PC-3 (cell line): ENCODE results near the gene SELENOW. TPM values are rescaled to one million over a fixed set of nuclear protein-coding genes. Genes with fewer than 3 reads are reported as not detected.
A peak's percentile ranks its signal among the peaks of the same experiment; 100 is the strongest.

Experiments
- ATAC-seq: fragments of 200-7000 bp; cut with Tn5 transposase; 2 replicates; pipeline ENCODE4 v1.9.1; 2020; ENCODE audit warnings: mild to moderate bottlenecking, moderate library complexity
- BruUV-seq: library from RNA; stranded (reverse); fragments of 400-500 nt; replicated peaks from 2 replicates; lab custom pipeline; 2021; lab: Mats Ljungman, UMichigan
- CTCF ChIA-PET: fragments of 300-600 bp; sonication (Branson Sonifier 250); formaldehyde crosslinking; loops from one replicate; lab custom pipeline; 2022; ENCODE audit warnings: antibody characterized with exemption; lab: Charles Lee
- POLR2A ChIA-PET: fragments of 300-600 bp; sonication (Branson Sonifier 250); formaldehyde crosslinking; loops from one replicate; lab custom pipeline; 2022; ENCODE audit warnings: antibody characterized with exemption; ENCODE audit not compliant: unreplicated experiment; lab: Charles Lee
- DNase-seq: peaks from one replicate; pipeline ENCODE4 v3.0.0-alpha.2; 2015
- H2AFZ ChIP-seq: fragments of 300-600 bp; sonication (generic); 2 replicates; pipeline ENCODE4 v1.6.0; 2016; ENCODE audit warnings: antibody characterized with exemption, low read length
- H3F3A ChIP-seq: fragments of 300-600 bp; sonication (generic); one replicate; pipeline ENCODE4 v1.6.0; 2017; ENCODE audit warnings: antibody characterized with exemption, low read length, control low read depth, mild to moderate bottlenecking; ENCODE audit not compliant: unreplicated experiment
- H3K27ac ChIP-seq: fragments of 300-600 bp; sonication (generic); 2 replicates; pipeline ENCODE4 v1.5.1; 2016; ENCODE audit warnings: mild to moderate bottlenecking, low read length
- H3K27me3 ChIP-seq: fragments of 300-600 bp; sonication (generic); 2 replicates; pipeline ENCODE4 v1.6.1; 2016; ENCODE audit warnings: low read length, mixed read lengths
- H3K36me3 ChIP-seq: fragments of 300-600 bp; sonication (generic); 2 replicates; pipeline ENCODE4 v1.6.1; 2016; ENCODE audit warnings: low read depth, mixed run types, low read length, mixed read lengths
- H3K4me1 ChIP-seq: fragments of 300-600 bp; sonication (generic); 2 replicates; pipeline ENCODE4 v1.5.1; 2016; ENCODE audit warnings: low read length; ENCODE audit not compliant: insufficient read depth
- H3K4me2 ChIP-seq: fragments of 300-600 bp; sonication (generic); 2 replicates; pipeline ENCODE4 v1.6.0; 2016; ENCODE audit warnings: low read length
- H3K4me3 ChIP-seq: fragments of 300-600 bp; sonication (generic); 2 replicates; pipeline ENCODE4 v1.5.1; 2016; ENCODE audit warnings: mild to moderate bottlenecking, low read length, mixed read lengths
- H3K79me2 ChIP-seq: fragments of 300-600 bp; sonication (generic); 2 replicates; pipeline ENCODE4 v1.6.1; 2017; ENCODE audit warnings: low read length, mixed read lengths
- H3K9ac ChIP-seq: fragments of 300-600 bp; sonication (generic); 2 replicates; pipeline ENCODE4 v1.6.0; 2016; ENCODE audit warnings: mild to moderate bottlenecking, low read length
- H3K9me2 ChIP-seq: fragments of 300-600 bp; sonication (generic); replicated peaks from 2 replicates; pipeline ENCODE4 v1.6.1; 2016; ENCODE audit warnings: mixed run types, low read length, mixed read lengths
- H3K9me3 ChIP-seq: fragments of 300-600 bp; sonication (generic); 2 replicates; pipeline ENCODE4 v1.6.1; 2016; ENCODE audit warnings: low read length, mixed read lengths
- H4K20me1 ChIP-seq: fragments of 300-600 bp; sonication (generic); 2 replicates; pipeline ENCODE4 v1.6.1; 2016; ENCODE audit warnings: low read length, mixed read lengths
- CTCF ChIP-seq: fragments of 300-600 bp; sonication (generic); conservative IDR thresholded peaks from 2 replicates; pipeline ENCODE4 v1.5.1; 2017; ENCODE audit warnings: antibody characterized with exemption, low read depth, mild to moderate bottlenecking, low read length
- EZH2 ChIP-seq: fragments of 300-600 bp; sonication (generic); IDR thresholded peaks from one replicate; pipeline ENCODE4 v1.6.1; 2017; ENCODE audit warnings: antibody characterized with exemption, mild to moderate bottlenecking, low read length; ENCODE audit not compliant: unreplicated experiment
- EZH2phosphoT487 ChIP-seq: fragments of 300-600 bp; sonication (generic); IDR thresholded peaks from 2 replicates; pipeline ENCODE4 v1.6.1; 2018; ENCODE audit warnings: mild to moderate bottlenecking, antibody characterized with exemption, low read length, borderline replicate concordance
- intact Hi-C: fragments of 100-400 bp; cut with micrococcal nuclease; formaldehyde crosslinking; loops from 2 replicates; pipeline ENCODE4 v1.9.0; 2023
- total RNA-seq: library from RNA; depleted of rRNA; stranded (reverse); fragments of >200 nt; gene quantifications from 2 replicates; pipeline ENCODE4 v1.2.3, GENCODE V29; 2014

The SELENOW gene
- total RNA-seq, 1 experiment from 2014 or later: 278 TPM

GRCh38 chr19:47792616-47793015, 14.1 kb downstream of the SELENOW start:
- H3K27me3 ChIP-seq: no peaks in the 10 kb centered on the region
- H3K27ac ChIP-seq: no peak overlapping the region
- H3K36me3 ChIP-seq: no peaks in the 10 kb centered on the region
- H3K4me3 ChIP-seq: no peak overlapping the region
- intact Hi-C loops: no loop called here
- POLR2A ChIA-PET: no interaction called here
- H3K9me3 ChIP-seq: no peaks in the 10 kb centered on the region
- no peaks in the 10 kb centered on the region for H3K79me2 ChIP-seq
- no peak overlapping the region for H3K4me2 ChIP-seq
- no peaks in the 10 kb centered on the region for H3F3A ChIP-seq
- CTCF ChIA-PET: no interaction called here
- TF ChIP-seq CTCF (no peak), EZH2 (no peak), EZH2phosphoT487 (no peak)
- DNase-seq: no peak
- peaks cover 6% of the 10 kb centered on the region; the same call in 1 of the 2 replicates for H3K4me1 ChIP-seq
- H3K9ac ChIP-seq: no peak overlapping the region
- no peaks in the 10 kb centered on the region for H3K9me2 ChIP-seq
- no TSS peak for BruUV-seq
- H4K20me1 ChIP-seq: no peaks in the 10 kb centered on the region
- no peak for ATAC-seq
- H2AFZ ChIP-seq: no peak overlapping the region

- H4K20me1 ChIP-seq: no peaks in the 10 kb centered on the region
- no peaks in the 10 kb centered on the region for H3K27me3 ChIP-seq
- no peaks in the 10 kb centered on the region for H3K36me3 ChIP-seq
- no TSS peak for BruUV-seq
- H3K4me2 ChIP-seq: no peak overlapping the region
- no peaks in the 10 kb centered on the region for H3K9me2 ChIP-seq
- H3K4me3 ChIP-seq: no peak overlapping the region
- POLR2A ChIA-PET: no interaction called here
- no peaks in the 10 kb centered on the region for H3K79me2 ChIP-seq
- ATAC-seq (no peak), DNase-seq (no peak)
- no peak overlapping the region for H3K27ac ChIP-seq
- peaks cover 6% of the 10 kb centered on the region; the same call in 1 of the 2 replicates for H3K4me1 ChIP-seq
- CTCF ChIA-PET: interaction anchor here (0.6 to 0.7 kb wide), 2 partner anchors 75 to 200 kb away, joined by 4 to 7 read pairs; partner anchors contain the start of gene ELSPBP1
- H3K9me3 ChIP-seq: no peaks in the 10 kb centered on the region
- no peak for TF ChIP-seq EZH2phosphoT487
- TF ChIP-seq CTCF: peak; percentile 26; the same call in 1 of the 2 replicates
- H3F3A ChIP-seq: no peaks in the 10 kb centered on the region
- intact Hi-C loops: no loop called here
- H2AFZ ChIP-seq: no peak overlapping the region
- no peak overlapping the region for H3K9ac ChIP-seq
Measured at GRCh38 chr19:47794526-47794925, 16.0 kb downstream of the SELENOW start.

DNA sequence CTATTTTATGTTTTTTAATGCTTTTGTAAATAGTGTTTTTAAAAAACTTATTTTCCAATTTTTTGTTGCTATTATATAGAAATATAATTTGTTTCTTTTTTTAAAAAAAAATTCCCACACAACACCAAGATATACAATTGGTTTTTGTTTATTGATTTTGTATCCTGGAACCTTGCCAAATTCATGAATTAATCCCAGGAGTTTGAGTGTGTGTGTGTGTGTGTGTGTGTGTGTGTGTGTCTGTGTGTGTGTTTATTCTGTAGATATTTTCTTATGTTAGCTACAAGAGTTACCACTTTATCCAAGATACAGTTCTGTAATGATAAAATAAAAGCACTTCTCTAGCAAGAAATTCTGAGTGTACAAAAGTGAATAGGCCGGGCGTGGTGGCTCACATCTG, 18.3 kb downstream of the SELENOW start:
- no peak overlapping the region for H3K27ac ChIP-seq
- ChIA-PET POLR2A (no interaction called here), CTCF (no interaction called here)
- H3K27me3 ChIP-seq: no peaks in the 10 kb centered on the region
- ATAC-seq: no peak
- H3K4me3 ChIP-seq: no peak overlapping the region
- no TSS peak for BruUV-seq
- no peaks in the 10 kb centered on the region for H3K36me3 ChIP-seq
- H3K4me1 ChIP-seq: no peaks in the 10 kb centered on the region
- intact Hi-C loops: no loop called here
- no peak overlapping the region for H3K9ac ChIP-seq
- H3K79me2 ChIP-seq: no peaks in the 10 kb centered on the region
- H3K9me2 ChIP-seq: no peaks in the 10 kb centered on the region
- no peak overlapping the region for H3K4me2 ChIP-seq
- no peaks in the 10 kb centered on the region for H4K20me1 ChIP-seq
- TF ChIP-seq CTCF: no peak
- no peak for TF ChIP-seq EZH2phosphoT487
- no peak for TF ChIP-seq EZH2
- no peak overlapping the region for H2AFZ ChIP-seq
- no peaks in the 10 kb centered on the region for H3F3A ChIP-seq
- no peak for DNase-seq
- H3K9me3 ChIP-seq: no peaks in the 10 kb centered on the region
